Femur (tissue), 1 donor: ENCODE measurements around the gene TGFB1.

Source experiments
- DNase-seq: peaks from one replicate; pipeline ENCODE4 v3.0.0-alpha.2; 2017

Gene TGFB1

GRCh38 chr19:41339936-41340335, 13.8 kb downstream of the TGFB1 start:
- no peak for DNase-seq

- DNase-seq: no peak
Observed at GRCh38 chr19:41335467-41335866, 18.3 kb downstream of the TGFB1 start.

GRCh38 chr19:41334793-41335192, 18.9 kb downstream of the TGFB1 start:
- no peak for DNase-seq

- no peak for DNase-seq
Observed at GRCh38 chr19:41332468-41332867, 21.3 kb downstream of the TGFB1 start.

- DNase-seq: no peak
Observed at GRCh38 chr19:41332000-41332399, 21.7 kb downstream of the TGFB1 start.

GRCh38 chr19:41330946-41331678, 22.6 kb downstream of the TGFB1 start:
- DNase-seq: no peak

- DNase-seq: no peak
Observed at GRCh38 chr19:41330481-41330880, 23.2 kb downstream of the TGFB1 start.

- no peak for DNase-seq
Observed at GRCh38 chr19:41328842-41329225, 24.9 kb downstream of the TGFB1 start.

- DNase-seq: no peak
Observed at GRCh38 chr19:41328157-41328841, 25.4 kb downstream of the TGFB1 start.

GRCh38 chr19:41327576-41328156, 26.1 kb downstream of the TGFB1 start:
- peak; percentile 81 for DNase-seq

GRCh38 chr19:41327076-41327575, 26.6 kb downstream of the TGFB1 start:
- no peak for DNase-seq

- DNase-seq: peak; percentile 81
Observed at GRCh38 chr19:41325947-41326706, 27.6 kb downstream of the TGFB1 start.

- no peak for DNase-seq
Observed at GRCh38 chr19:41325640-41325946, 28.1 kb downstream of the TGFB1 start.

GRCh38 chr19:41324921-41325639, 28.6 kb downstream of the TGFB1 start:
- peak; percentile 76 for DNase-seq

GRCh38 chr19:41324231-41324702, 29.5 kb downstream of the TGFB1 start:
- DNase-seq: no peak

- DNase-seq: peak; percentile 78
Observed at GRCh38 chr19:41323430-41324125, 30.1 kb downstream of the TGFB1 start.

- DNase-seq: no peak
Observed at GRCh38 chr19:41323023-41323422, 30.7 kb downstream of the TGFB1 start.

GRCh38 chr19:41322451-41322850, 31.3 kb downstream of the TGFB1 start:
- no peak for DNase-seq

- DNase-seq: peak; percentile 69
Observed at GRCh38 chr19:41321600-41322270, 32.0 kb downstream of the TGFB1 start.

GRCh38 chr19:41321204-41321599, 32.5 kb downstream of the TGFB1 start:
- no peak for DNase-seq

GRCh38 chr19:41320568-41320967, 33.2 kb downstream of the TGFB1 start:
- DNase-seq: no peak
